SK-N-SH treated with all-trans-retinoic acid at 6 μM for 48 hours (cell line): ENCODE results near the gene MCU.

Source experiments
- ARNTL ChIP-seq: fragments of 450-650 bp; formaldehyde crosslinking; IDR thresholded peaks from 2 replicates; pipeline ENCODE4 v1.5.0; 2020; ENCODE audit warnings: low read depth, mild to moderate bottlenecking, moderate library complexity, borderline replicate concordance
- CREB5 ChIP-seq: fragments of 250-450 bp; sonication (Bioruptor Pico); IDR thresholded peaks from 2 replicates; pipeline ENCODE4 v1.5.1; 2020; ENCODE audit warnings: low read depth, mild to moderate bottlenecking, moderate library complexity
- CSDC2 ChIP-seq: fragments of 250-450 bp; sonication (Bioruptor Pico); IDR thresholded peaks from 2 replicates; pipeline ENCODE4 v1.5.0; 2020; ENCODE audit warnings: mild to moderate bottlenecking, moderate library complexity
- CSRNP3 ChIP-seq: fragments of 250-450 bp; sonication (Bioruptor Pico); IDR thresholded peaks from 2 replicates; pipeline ENCODE4 v1.5.1; 2021; ENCODE audit warnings: mild to moderate bottlenecking, moderate library complexity
- ISL1 ChIP-seq: fragments of 250-450 bp; sonication (Bioruptor Pico); IDR thresholded peaks from 2 replicates; pipeline ENCODE4 v2.1.2; 2022; ENCODE audit warnings: mild to moderate bottlenecking, moderate library complexity
- PATZ1 ChIP-seq: fragments of 250-450 bp; sonication (Bioruptor Pico); IDR thresholded peaks from 2 replicates; pipeline ENCODE4 v1.8.0; 2020; ENCODE audit warnings: mild to moderate bottlenecking, moderate library complexity, borderline replicate concordance
- POU6F1 ChIP-seq: fragments of 250-450 bp; sonication (Bioruptor Pico); IDR thresholded peaks from 2 replicates; pipeline ENCODE4 v1.8.0; 2021; ENCODE audit warnings: low read depth, mild to moderate bottlenecking, moderate library complexity, borderline replicate concordance
- RARB ChIP-seq: fragments of 250-450 bp; sonication (Bioruptor Pico); IDR thresholded peaks from 2 replicates; pipeline ENCODE4 v1.8.0; 2021; ENCODE audit warnings: mild to moderate bottlenecking, moderate library complexity
- TSHZ2 ChIP-seq: fragments of 250-450 bp; sonication (Bioruptor Pico); IDR thresholded peaks from 2 replicates; pipeline ENCODE4 v1.5.0; 2020; ENCODE audit warnings: mild to moderate bottlenecking, moderate library complexity
- ZFP30 ChIP-seq: fragments of 450-650 bp; formaldehyde crosslinking; IDR thresholded peaks from 2 replicates; pipeline ENCODE4 v1.5.0; 2022; ENCODE audit warnings: mild to moderate bottlenecking, moderate library complexity
- ZNF8 ChIP-seq: fragments of 450-650 bp; formaldehyde crosslinking; IDR thresholded peaks from 2 replicates; pipeline ENCODE4 v1.5.0; 2020; ENCODE audit warnings: mild to moderate bottlenecking, moderate library complexity

- TF ChIP-seq CSDC2 (CRISPR knock-in tag): no peak
- TF ChIP-seq ZFP30: no peak
- no peak for TF ChIP-seq CREB5 (CRISPR knock-in tag)
- no peak for TF ChIP-seq ZNF8
- no peak for TF ChIP-seq RARB
- no peak for TF ChIP-seq ISL1 (CRISPR knock-in tag)
- no peak for TF ChIP-seq ARNTL
- no peak for TF ChIP-seq POU6F1 (CRISPR knock-in tag)
- no peak for TF ChIP-seq CSRNP3 (CRISPR knock-in tag)
- TF ChIP-seq TSHZ2: no peak
- no peak for TF ChIP-seq PATZ1 (CRISPR knock-in tag)
Measured at GRCh38 chr10:72691863-72692743, at the start of gene MCU.
